C4-2B (cell line): ENCODE data around the gene C6orf89.
A peak's percentile ranks its signal among the peaks of the same experiment; 100 is the strongest.
"Not testable (repeated sequence)": the region's sequence is repeated elsewhere in the genome, so short reads cannot be mapped to it uniquely, and the experiment has no call there.

Experiments
- H3K27ac ChIP-seq: fragments of 450-650 bp; 2 replicates; pipeline ENCODE4 v1.5.1; 2017
- ZFX ChIP-seq: fragments of 450-650 bp; IDR thresholded peaks from 2 replicates; pipeline ENCODE4 v1.6.1; 2017
- TF ChIP-seq, protein P1 (sequence below): fragments of 450-650 bp; conservative IDR thresholded peaks from 2 replicates; pipeline ENCODE4 v1.5.1; 2017; ENCODE audit warnings: mild to moderate bottlenecking

The C6orf89 gene

DNA sequence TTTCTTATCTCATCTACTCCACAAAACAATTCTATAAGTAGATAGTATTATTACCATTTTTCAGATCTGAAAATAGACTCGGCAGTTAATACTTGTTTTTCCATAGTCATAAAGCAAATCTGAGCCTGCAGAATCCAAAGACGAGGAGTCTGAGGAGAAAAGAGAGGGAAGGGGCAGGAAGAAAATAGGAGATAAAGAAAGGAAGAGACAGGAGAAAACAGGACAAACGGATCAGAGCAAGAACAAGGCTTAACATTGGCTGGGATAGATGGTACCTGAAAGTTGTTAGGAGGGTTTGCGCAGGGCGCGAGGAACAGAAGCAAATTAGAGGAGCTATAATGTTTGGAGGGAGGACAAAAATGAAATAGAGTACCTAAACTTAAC is 10.5 kb upstream of the C6orf89 start:
- H3K27ac ChIP-seq, result peak overlapping the region; percentile 87
- no peak for TF ChIP-seq ZFX
- TF ChIP-seq, protein P1, sequence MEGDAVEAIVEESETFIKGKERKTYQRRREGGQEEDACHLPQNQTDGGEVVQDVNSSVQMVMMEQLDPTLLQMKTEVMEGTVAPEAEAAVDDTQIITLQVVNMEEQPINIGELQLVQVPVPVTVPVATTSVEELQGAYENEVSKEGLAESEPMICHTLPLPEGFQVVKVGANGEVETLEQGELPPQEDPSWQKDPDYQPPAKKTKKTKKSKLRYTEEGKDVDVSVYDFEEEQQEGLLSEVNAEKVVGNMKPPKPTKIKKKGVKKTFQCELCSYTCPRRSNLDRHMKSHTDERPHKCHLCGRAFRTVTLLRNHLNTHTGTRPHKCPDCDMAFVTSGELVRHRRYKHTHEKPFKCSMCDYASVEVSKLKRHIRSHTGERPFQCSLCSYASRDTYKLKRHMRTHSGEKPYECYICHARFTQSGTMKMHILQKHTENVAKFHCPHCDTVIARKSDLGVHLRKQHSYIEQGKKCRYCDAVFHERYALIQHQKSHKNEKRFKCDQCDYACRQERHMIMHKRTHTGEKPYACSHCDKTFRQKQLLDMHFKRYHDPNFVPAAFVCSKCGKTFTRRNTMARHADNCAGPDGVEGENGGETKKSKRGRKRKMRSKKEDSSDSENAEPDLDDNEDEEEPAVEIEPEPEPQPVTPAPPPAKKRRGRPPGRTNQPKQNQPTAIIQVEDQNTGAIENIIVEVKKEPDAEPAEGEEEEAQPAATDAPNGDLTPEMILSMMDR, result no peak

DNA sequence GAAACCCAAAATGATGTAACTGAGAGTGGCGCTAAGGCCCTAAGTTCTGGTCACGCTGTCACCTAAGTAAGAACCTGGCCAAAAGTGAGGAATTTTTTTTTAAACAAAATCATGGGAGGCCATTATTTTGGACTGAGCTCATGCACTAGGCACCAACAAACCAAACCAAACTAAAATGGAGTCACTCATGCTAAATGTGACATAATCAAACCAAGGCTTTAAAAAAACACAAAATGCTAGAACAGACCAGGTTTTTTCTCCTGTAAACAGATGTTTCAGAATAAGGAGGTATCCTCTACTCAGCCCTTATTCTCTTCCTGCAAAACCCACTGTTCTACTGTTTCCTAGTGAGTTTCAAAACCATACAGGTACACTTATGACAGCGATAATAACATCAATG is 1.1 kb upstream of the C6orf89 start:
- no peak overlapping the region for H3K27ac ChIP-seq
- TF ChIP-seq, protein P1, result no peak
- no peak for TF ChIP-seq ZFX

DNA sequence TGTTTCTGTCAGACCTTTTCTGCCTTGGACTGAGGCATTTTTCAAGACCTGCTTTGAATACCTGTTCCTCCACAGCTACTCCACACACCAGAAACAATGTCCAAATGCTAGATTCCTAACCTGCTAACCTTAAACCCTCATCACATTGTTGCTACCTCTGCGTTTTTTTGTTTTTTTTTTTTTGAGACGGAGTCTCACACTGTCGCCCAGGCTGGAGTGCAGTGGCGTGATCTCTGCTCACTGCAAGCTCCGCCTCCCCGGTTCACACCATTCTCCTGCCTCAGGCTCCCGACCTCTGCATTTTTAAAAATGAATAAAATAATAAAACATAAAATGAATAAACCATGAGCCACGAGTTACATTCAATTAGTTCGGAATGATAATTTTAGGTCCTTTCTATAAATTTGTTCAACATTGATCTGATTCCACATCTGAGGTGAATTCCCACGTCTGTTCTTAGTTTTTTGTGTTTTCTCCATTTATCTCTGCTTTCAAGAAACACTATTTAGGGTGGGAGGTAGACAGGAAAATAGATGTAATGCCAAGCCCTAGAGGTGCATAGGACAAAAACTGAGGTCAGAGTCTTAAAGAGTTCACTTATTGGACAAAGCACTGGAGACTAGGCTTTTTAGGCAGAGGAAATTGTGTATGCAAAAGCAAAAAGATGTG is 1.3 kb downstream of the C6orf89 start:
- H3K27ac ChIP-seq, result no peak overlapping the region
- no peak for TF ChIP-seq ZFX
- TF ChIP-seq, protein P1, result no peak

DNA sequence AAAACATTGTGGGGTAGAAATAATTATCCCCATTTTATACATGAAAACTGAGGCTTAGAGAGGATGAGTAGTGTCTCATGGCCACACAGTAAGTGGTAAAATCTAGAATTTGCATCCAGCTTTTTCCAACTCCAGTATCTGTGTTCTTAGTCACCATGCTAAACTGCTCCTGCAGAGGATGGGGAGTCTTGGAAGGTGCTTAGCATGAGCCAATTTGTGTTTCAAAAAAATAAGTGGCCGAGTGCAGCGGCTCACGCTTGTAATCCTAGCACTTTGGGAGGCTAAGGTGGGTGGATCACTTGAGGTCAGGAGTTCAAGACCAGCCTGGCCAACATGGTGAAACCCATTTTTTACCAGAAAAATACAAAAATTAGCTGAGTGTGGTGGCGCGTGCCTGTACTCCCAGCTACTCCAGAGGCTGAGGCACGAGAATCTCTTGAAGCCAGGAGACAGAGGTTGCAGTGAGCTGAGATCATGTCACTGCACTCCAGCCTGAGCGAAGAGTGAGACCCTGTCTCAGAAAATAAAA is 2.4 kb downstream of the C6orf89 start:
- no peak overlapping the region for H3K27ac ChIP-seq
- TF ChIP-seq, protein P1, result no peak
- no peak for TF ChIP-seq ZFX

DNA sequence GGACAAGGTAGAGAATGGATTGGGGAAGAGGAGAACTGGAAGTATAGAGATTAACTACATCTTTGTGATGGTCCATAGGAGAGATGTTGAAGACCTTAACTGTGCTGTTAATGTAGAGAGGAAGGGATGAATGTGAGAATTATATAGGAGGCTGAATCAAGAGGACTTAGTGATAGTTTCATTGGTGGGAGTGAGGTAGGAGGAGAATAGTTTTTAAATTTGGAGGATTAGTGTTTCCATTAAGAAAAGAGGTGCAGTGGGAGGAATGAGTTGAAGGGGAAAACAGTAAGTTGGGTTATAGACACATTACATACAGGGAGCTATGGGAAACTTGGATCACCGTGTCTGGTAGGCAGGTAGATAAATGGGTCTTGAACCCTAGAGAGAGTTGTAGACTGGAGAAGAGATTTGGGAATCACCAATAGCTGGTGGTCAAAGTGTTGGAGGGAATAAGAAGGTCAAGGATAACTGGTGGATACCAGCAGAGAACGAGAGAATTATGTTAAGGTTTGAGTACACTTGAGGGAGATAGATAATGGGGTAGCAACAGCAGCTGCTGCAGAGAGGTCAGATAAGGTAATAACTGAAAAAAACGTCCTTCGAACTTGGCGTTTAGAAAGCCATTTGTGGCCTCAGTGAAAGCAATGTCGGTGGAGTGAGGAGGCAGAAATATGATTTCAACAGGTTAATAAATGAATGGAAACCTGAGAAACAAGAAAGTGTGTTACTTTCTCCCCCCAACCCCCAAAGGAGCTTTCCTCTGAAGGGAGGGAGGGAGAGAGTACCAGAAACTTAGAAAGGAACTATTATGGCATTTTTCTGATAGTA is 3.1 kb downstream of the C6orf89 start:
- TF ChIP-seq ZFX, result no peak
- TF ChIP-seq, protein P1, result no peak
- H3K27ac ChIP-seq, result no peak overlapping the region

DNA sequence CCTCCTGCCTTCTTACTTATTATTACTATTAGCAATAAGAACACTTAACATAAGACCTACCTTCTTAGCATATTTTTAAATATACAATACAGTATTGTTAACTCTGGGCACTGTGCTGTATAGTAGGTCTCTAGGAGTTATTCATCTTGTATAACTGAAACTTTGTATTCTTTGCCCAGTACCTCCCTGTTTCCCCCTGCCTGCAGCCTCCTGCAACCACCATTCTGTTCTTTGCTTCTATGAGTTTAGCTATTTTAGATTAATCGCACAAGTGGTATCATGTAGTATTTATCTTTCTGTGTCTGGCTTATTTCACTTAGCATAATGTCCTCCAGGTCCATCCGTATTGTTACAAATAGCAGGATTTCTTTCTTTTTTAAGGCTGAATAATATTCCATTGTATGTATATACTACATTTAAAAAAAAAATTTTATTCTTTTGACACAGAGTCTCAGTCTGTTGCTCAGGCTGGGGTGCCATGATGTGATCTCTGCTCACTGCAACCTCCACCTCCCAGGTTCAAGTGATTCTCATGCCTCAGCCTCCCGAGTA is 4.4 kb downstream of the C6orf89 start:
- H3K27ac ChIP-seq, result no peak overlapping the region
- no peak for TF ChIP-seq ZFX
- TF ChIP-seq, protein P1, result no peak

DNA sequence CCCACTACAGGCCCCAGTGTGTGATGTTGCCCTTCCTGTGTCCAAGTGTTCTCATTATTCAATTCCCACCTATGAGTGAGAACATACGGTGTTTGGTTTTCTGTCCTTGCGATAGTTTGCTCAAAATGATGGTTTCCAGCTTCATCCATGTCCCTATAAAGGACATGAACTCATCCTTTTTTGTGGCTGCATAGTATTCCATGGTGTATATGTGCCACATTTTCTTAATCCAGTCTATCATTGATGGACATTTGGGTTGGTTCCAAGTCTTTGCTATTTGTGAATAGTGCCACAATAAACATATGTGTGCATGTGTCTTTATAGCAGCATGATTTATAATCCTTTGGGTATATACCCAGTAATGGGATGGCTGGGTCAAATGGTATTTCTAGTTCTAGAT is 5.4 kb downstream of the C6orf89 start:
- H3K27ac ChIP-seq, result not testable (repeated sequence)
